GM18526 (cell line): ENCODE data around the gene SYT2.

Experiments
- POLR2A ChIP-seq: IDR thresholded peaks from 3 replicates; pipeline ENCODE4 v1.6.1; 2011; ENCODE audit not compliant: insufficient read length; ENCODE audit errors: extremely low read depth

Gene SYT2

GRCh38 chr1:202709276-202710041 lies 795 bp downstream of the SYT2 start:
- no peak for TF ChIP-seq POLR2A

GRCh38 chr1:202708456-202709275 lies 1.6 kb downstream of the SYT2 start:
- no peak for TF ChIP-seq POLR2A

- TF ChIP-seq POLR2A, result no peak
Measured at GRCh38 chr1:202706851-202707250, 3.4 kb downstream of the SYT2 start.

- TF ChIP-seq POLR2A, result no peak
Measured at GRCh38 chr1:202704601-202705000, 5.7 kb downstream of the SYT2 start.

GRCh38 chr1:202703191-202703590 lies 7.1 kb downstream of the SYT2 start:
- no peak for TF ChIP-seq POLR2A

- no peak for TF ChIP-seq POLR2A
Measured at GRCh38 chr1:202702088-202702487, 8.2 kb downstream of the SYT2 start.

- TF ChIP-seq POLR2A, result no peak
Measured at GRCh38 chr1:202701200-202701599, 9.1 kb downstream of the SYT2 start.

GRCh38 chr1:202700061-202700460 lies 10.2 kb downstream of the SYT2 start:
- TF ChIP-seq POLR2A, result no peak

- no peak for TF ChIP-seq POLR2A
Measured at GRCh38 chr1:202698276-202698675, 12.0 kb downstream of the SYT2 start.

- no peak for TF ChIP-seq POLR2A
Measured at GRCh38 chr1:202697038-202697437, 13.2 kb downstream of the SYT2 start.

- TF ChIP-seq POLR2A, result no peak
Measured at GRCh38 chr1:202694314-202694713, 15.9 kb downstream of the SYT2 start.

- TF ChIP-seq POLR2A, result no peak
Measured at GRCh38 chr1:202692959-202693555, 17.2 kb downstream of the SYT2 start.

- no peak for TF ChIP-seq POLR2A
Measured at GRCh38 chr1:202691816-202692215, 18.4 kb downstream of the SYT2 start.

- no peak for TF ChIP-seq POLR2A
Measured at GRCh38 chr1:202689493-202690342, 20.5 kb downstream of the SYT2 start.

GRCh38 chr1:202689082-202689481 lies 21.2 kb downstream of the SYT2 start:
- no peak for TF ChIP-seq POLR2A
